ENCODE measurements around the gene GMPR. TPM values are rescaled to one million over a fixed set of nuclear protein-coding genes. Genes with fewer than 3 reads are reported as not detected.

The GMPR gene
- 17.5 and 17.8 TPM in 2 replicates for polyA plus RNA-seq (2013)

GRCh38 chr6:16238057-16238962 lies at the start of gene GMPR:
GMPR (plus strand) TSS chr6:16238587; CDS start chr6:16238694, 107 bp downstream.
- H3K14ac ChIP-seq (ENCODE audit: low read length): peak within 1 kb of the TSS; percentile 21
- peaks cover 14 to 19% of the 10 kb centered on the region in 2 experiments for H3K4me1 ChIP-seq (ENCODE audit: control insufficient read depth in 1 of 2, insufficient read depth in 2 of 2, low read length in 2 of 2)
- H2BK12ac ChIP-seq (ENCODE audit: low read length): peak within 1 kb of the TSS; percentile 61
- H3K4me2 ChIP-seq (ENCODE audit: low read length): peak within 1 kb of the TSS; percentile 97
- H3K4me3 ChIP-seq (ENCODE audit: low read depth, low read length): peak within 1 kb of the TSS; percentile 69
- peak within 1 kb of the TSS; percentile 0 for H4K91ac ChIP-seq (ENCODE audit: low read depth, low read length)
- no peaks in the 10 kb centered on the region for H3K27me3 ChIP-seq (ENCODE audit: insufficient read depth, low read length)
- H3K27ac ChIP-seq (ENCODE audit: low read depth, low read length): no peak within 1 kb of the TSS
- no peak within 1 kb of the TSS for H3K23ac ChIP-seq (ENCODE audit: low read length)
- H3K4ac ChIP-seq (ENCODE audit: low read depth, low read length): peak within 1 kb of the TSS; percentile 42
- no peak within 1 kb of the TSS for H3K18ac ChIP-seq (ENCODE audit: low read length)
- peaks cover 4% of the 10 kb centered on the region for H3K79me1 ChIP-seq (ENCODE audit: low read length)
- H3K9ac ChIP-seq (ENCODE audit: low read length): no peak within 1 kb of the TSS
- WGBS (ENCODE audit: extremely low coverage, insufficient coverage, insufficient read length): no CpG with 5 or more reads among the region's 84 CpGs
- peak within 1 kb of the TSS; percentile 24 for H2BK5ac ChIP-seq (ENCODE audit: low read depth, low read length, poor library complexity)
- peak within 1 kb of the TSS; percentile 30 for H2AFZ ChIP-seq (ENCODE audit: insufficient read depth, low read length, poor library complexity)
- peak within 1 kb of the TSS; percentile 65 for H2AK5ac ChIP-seq (ENCODE audit: low read length)
- H3K36me3 ChIP-seq (ENCODE audit: control insufficient read depth in 1 of 2, insufficient read depth in 2 of 2, low read length in 2 of 2): peaks cover 0 to 2% of the 10 kb centered on the region in 2 experiments
- H4K12ac ChIP-seq (ENCODE audit: low read depth, low read length): no peak within 1 kb of the TSS
- H2BK120ac ChIP-seq (ENCODE audit: insufficient read depth, low read length, poor library complexity): peak within 1 kb of the TSS; percentile 47
- DNase-seq: peak; percentile 60 to 62
- peak within 1 kb of the TSS; percentile 13 for H4K8ac ChIP-seq (ENCODE audit: low read depth, low read length)
- no peaks in the 10 kb centered on the region for H3K9me3 ChIP-seq (ENCODE audit: insufficient read depth, low read depth, low read length)
- no peaks in the 10 kb centered on the region for H3K79me2 ChIP-seq (ENCODE audit: control insufficient read depth, insufficient read depth, low read length, poor library complexity)

GRCh38 chr6:16190214-16190613 lies 48.2 kb upstream of the GMPR start:
- no CpG with 5 or more reads among the region's 1 CpG for WGBS (ENCODE audit: extremely low coverage, insufficient coverage, insufficient read length)
- Histone ChIP-seq H3K36me3 (ENCODE audit: control insufficient read depth in 1 of 2, insufficient read depth in 2 of 2, low read length in 2 of 2) (no peaks in the 10 kb centered on the region), H3K27ac (ENCODE audit: low read depth, low read length) (no peak overlapping the region), H3K4me2 (ENCODE audit: low read length) (no peak overlapping the region), H3K79me2 (ENCODE audit: control insufficient read depth, insufficient read depth, low read length, poor library complexity) (no peaks in the 10 kb centered on the region), H2AK5ac (ENCODE audit: low read length) (no peak overlapping the region), H2BK12ac (ENCODE audit: low read length) (no peak overlapping the region), H4K91ac (ENCODE audit: low read depth, low read length) (no peak overlapping the region), H3K18ac (ENCODE audit: low read length) (no peak overlapping the region), H3K9me3 (ENCODE audit: insufficient read depth, low read depth, low read length) (no peaks in the 10 kb centered on the region), H4K8ac (ENCODE audit: low read depth, low read length) (no peak overlapping the region), H2BK120ac (ENCODE audit: insufficient read depth, low read length, poor library complexity) (no peak overlapping the region), H3K9ac (ENCODE audit: low read length) (no peak overlapping the region), H2BK5ac (ENCODE audit: low read depth, low read length, poor library complexity) (no peak overlapping the region), H3K4me1 (ENCODE audit: control insufficient read depth in 1 of 2, insufficient read depth in 2 of 2, low read length in 2 of 2) (no peaks in the 10 kb centered on the region), H3K14ac (ENCODE audit: low read length) (no peak overlapping the region), H3K23ac (ENCODE audit: low read length) (no peak overlapping the region), H2AFZ (ENCODE audit: insufficient read depth, low read length, poor library complexity) (no peak overlapping the region), H4K12ac (ENCODE audit: low read depth, low read length) (no peak overlapping the region), H3K27me3 (ENCODE audit: insufficient read depth, low read length) (no peaks in the 10 kb centered on the region), H3K4me3 (ENCODE audit: low read depth, low read length) (no peak overlapping the region), H3K79me1 (ENCODE audit: low read length) (no peaks in the 10 kb centered on the region), H3K4ac (ENCODE audit: low read depth, low read length) (no peak overlapping the region)
- DNase-seq: no peak

- no peak overlapping the region for H2BK120ac ChIP-seq (ENCODE audit: insufficient read depth, low read length, poor library complexity)
Observed at GRCh38 chr6:16196260-16196983, 42.0 kb upstream of the GMPR start.

GRCh38 chr6:16196984-16197546 lies 41.3 kb upstream of the GMPR start:
- DNase-seq: no peak
- Histone ChIP-seq H2BK120ac (ENCODE audit: insufficient read depth, low read length, poor library complexity) (no peak overlapping the region), H3K9ac (ENCODE audit: low read length) (no peak overlapping the region), H3K36me3 (ENCODE audit: control insufficient read depth in 1 of 2, insufficient read depth in 2 of 2, low read length in 2 of 2) (no peaks in the 10 kb centered on the region), H4K12ac (ENCODE audit: low read depth, low read length) (no peak overlapping the region), H3K4me2 (ENCODE audit: low read length) (no peak overlapping the region), H3K4ac (ENCODE audit: low read depth, low read length) (no peak overlapping the region), H2BK5ac (ENCODE audit: low read depth, low read length, poor library complexity) (no peak overlapping the region), H3K27ac (ENCODE audit: low read depth, low read length) (no peak overlapping the region), H3K23ac (ENCODE audit: low read length) (no peak overlapping the region), H2BK12ac (ENCODE audit: low read length) (no peak overlapping the region), H2AK5ac (ENCODE audit: low read length) (no peak overlapping the region), H4K8ac (ENCODE audit: low read depth, low read length) (no peak overlapping the region), H3K4me1 (ENCODE audit: control insufficient read depth in 1 of 2, insufficient read depth in 2 of 2, low read length in 2 of 2) (no peaks in the 10 kb centered on the region), H4K91ac (ENCODE audit: low read depth, low read length) (no peak overlapping the region), H3K79me1 (ENCODE audit: low read length) (no peaks in the 10 kb centered on the region), H3K18ac (ENCODE audit: low read length) (no peak overlapping the region), H3K4me3 (ENCODE audit: low read depth, low read length) (no peak overlapping the region), H3K27me3 (ENCODE audit: insufficient read depth, low read length) (no peaks in the 10 kb centered on the region), H3K14ac (ENCODE audit: low read length) (no peak overlapping the region), H3K79me2 (ENCODE audit: control insufficient read depth, insufficient read depth, low read length, poor library complexity) (no peaks in the 10 kb centered on the region), H2AFZ (ENCODE audit: insufficient read depth, low read length, poor library complexity) (no peak overlapping the region), H3K9me3 (ENCODE audit: insufficient read depth, low read depth, low read length) (no peaks in the 10 kb centered on the region)
- WGBS (ENCODE audit: extremely low coverage, insufficient coverage, insufficient read length): no CpG with 5 or more reads among the region's 19 CpGs

More at GRCh38 chr6:16196260-16196983, 42.0 kb upstream of the GMPR start:
- H3K27me3 ChIP-seq (ENCODE audit: insufficient read depth, low read length): no peaks in the 10 kb centered on the region
- H4K12ac ChIP-seq (ENCODE audit: low read depth, low read length): no peak overlapping the region
- no peak overlapping the region for H4K8ac ChIP-seq (ENCODE audit: low read depth, low read length)
- DNase-seq: no peak
- H3K79me2 ChIP-seq (ENCODE audit: control insufficient read depth, insufficient read depth, low read length, poor library complexity): no peaks in the 10 kb centered on the region
- no peaks in the 10 kb centered on the region for H3K4me1 ChIP-seq (ENCODE audit: control insufficient read depth in 1 of 2, insufficient read depth in 2 of 2, low read length in 2 of 2)
- H3K4ac ChIP-seq (ENCODE audit: low read depth, low read length): no peak overlapping the region
- no peaks in the 10 kb centered on the region for H3K9me3 ChIP-seq (ENCODE audit: insufficient read depth, low read depth, low read length)
- no peak overlapping the region for H3K9ac ChIP-seq (ENCODE audit: low read length)
- no peak overlapping the region for H2BK5ac ChIP-seq (ENCODE audit: low read depth, low read length, poor library complexity)
- no peak overlapping the region for H4K91ac ChIP-seq (ENCODE audit: low read depth, low read length)
- no peak overlapping the region for H3K14ac ChIP-seq (ENCODE audit: low read length)
- H3K27ac ChIP-seq (ENCODE audit: low read depth, low read length): no peak overlapping the region
- no peak overlapping the region for H2AFZ ChIP-seq (ENCODE audit: insufficient read depth, low read length, poor library complexity)
- no peaks in the 10 kb centered on the region for H3K79me1 ChIP-seq (ENCODE audit: low read length)
- H3K23ac ChIP-seq (ENCODE audit: low read length): no peak overlapping the region
- no peak overlapping the region for H3K4me3 ChIP-seq (ENCODE audit: low read depth, low read length)
- H3K4me2 ChIP-seq (ENCODE audit: low read length): no peak overlapping the region
- no peak overlapping the region for H2BK12ac ChIP-seq (ENCODE audit: low read length)
- no CpG with 5 or more reads among the region's 14 CpGs for WGBS (ENCODE audit: extremely low coverage, insufficient coverage, insufficient read length)
- no peaks in the 10 kb centered on the region for H3K36me3 ChIP-seq (ENCODE audit: control insufficient read depth in 1 of 2, insufficient read depth in 2 of 2, low read length in 2 of 2)
- H3K18ac ChIP-seq (ENCODE audit: low read length): no peak overlapping the region
- no peak overlapping the region for H2AK5ac ChIP-seq (ENCODE audit: low read length)

Measured in trophoblast cell (in vitro differentiated cells and primary cell).